Parathyroid adenoma (tissue), 2 donors: ENCODE data around the gene ZFP28.
A peak's percentile ranks its signal among the peaks of the same experiment; 100 is the strongest.

ENCODE experiments used
- H2AFZ ChIP-seq: fragments of 300-600 bp; sonication (generic); one replicate; pipeline ENCODE4 v1.7.0; 2017; ENCODE audit warnings: antibody characterized with exemption, mild to moderate bottlenecking
- H3K27ac ChIP-seq: fragments of 300-600 bp; sonication (generic); one replicate; pipeline ENCODE4 v1.7.0; 2017
- H3K27me3 ChIP-seq: fragments of 300-600 bp; sonication (generic); one replicate; pipeline ENCODE4 v1.7.0; 2017; ENCODE audit warnings: low read length; ENCODE audit not compliant: control insufficient read depth, insufficient read depth
- H3K36me3 ChIP-seq: fragments of 300-600 bp; sonication (generic); one replicate; pipeline ENCODE4 v1.7.0; 2017; ENCODE audit warnings: low read length; ENCODE audit not compliant: control insufficient read depth, insufficient read depth
- H3K4me1 ChIP-seq: fragments of 300-600 bp; sonication (generic); one replicate; pipeline ENCODE4 v1.7.0; 2017; ENCODE audit warnings: control low read depth
- H3K4me2 ChIP-seq: fragments of 300-600 bp; sonication (generic); one replicate; pipeline ENCODE4 v1.7.0; 2017; ENCODE audit warnings: low read length
- H3K4me3 ChIP-seq: fragments of 300-600 bp; sonication (generic); one replicate; pipeline ENCODE4 v1.7.0; 2017; ENCODE audit warnings: low read depth, low read length
- H3K79me2 ChIP-seq: fragments of 300-600 bp; sonication (generic); one replicate; pipeline ENCODE4 v1.7.0; 2017; ENCODE audit warnings: control low read depth
- H3K9ac ChIP-seq: fragments of 300-600 bp; sonication (generic); one replicate; pipeline ENCODE4 v1.7.0; 2017; ENCODE audit warnings: mild to moderate bottlenecking
- H3K9me3 ChIP-seq: fragments of 300-600 bp; sonication (generic); one replicate; pipeline ENCODE4 v1.7.0; 2017; ENCODE audit warnings: low read length; ENCODE audit not compliant: control insufficient read depth
- CTCF ChIP-seq: fragments of 300-600 bp; sonication (generic); IDR thresholded peaks from one replicate; pipeline ENCODE4 v1.7.0; 2017; ENCODE audit warnings: antibody characterized with exemption, mild to moderate bottlenecking
- donor health status: primary hyperparathyroidism.

ZFP28 gene

GRCh38 chr19:56538761-56539263 is at the start of gene ZFP28:
TSS of gene ZFP28 (plus strand) at chr19:56538948. CDS start at chr19:56539019, 71 bp downstream.
- no peaks in the 10 kb centered on the region for H3K36me3 ChIP-seq
- H3K9ac ChIP-seq = no peak within 1 kb of the TSS
- peak within 1 kb of the TSS; percentile 92 for H3K4me2 ChIP-seq
- H3K27ac ChIP-seq = peak within 1 kb of the TSS; percentile 83
- no peak for TF ChIP-seq CTCF
- H3K4me3 ChIP-seq = peak within 1 kb of the TSS; percentile 98
- H3K4me1 ChIP-seq = no peaks in the 10 kb centered on the region
- peak within 1 kb of the TSS; percentile 93 for H2AFZ ChIP-seq
- no peaks in the 10 kb centered on the region for H3K9me3 ChIP-seq
- H3K27me3 ChIP-seq = no peaks in the 10 kb centered on the region
- H3K79me2 ChIP-seq = no peaks in the 10 kb centered on the region

- Histone ChIP-seq H3K4me3 (no peak overlapping the region), H2AFZ (no peak overlapping the region), H3K9me3 (no peaks in the 10 kb centered on the region), H3K79me2 (no peaks in the 10 kb centered on the region), H3K4me2 (no peak overlapping the region), H3K27ac (no peak overlapping the region), H3K27me3 (no peaks in the 10 kb centered on the region), H3K4me1 (no peaks in the 10 kb centered on the region), H3K36me3 (no peaks in the 10 kb centered on the region), H3K9ac (no peak overlapping the region)
- no peak for TF ChIP-seq CTCF
Measured at GRCh38 chr19:56491399-56491798, 47.3 kb upstream of the ZFP28 start.

GRCh38 chr19:56504581-56504980 is 34.2 kb upstream of the ZFP28 start:
- Histone ChIP-seq H3K36me3 (no peaks in the 10 kb centered on the region), H3K9ac (no peak overlapping the region), H3K4me1 (peaks cover 4% of the 10 kb centered on the region), H2AFZ (no peak overlapping the region), H3K4me2 (no peak overlapping the region), H3K79me2 (no peaks in the 10 kb centered on the region), H3K27ac (no peak overlapping the region), H3K27me3 (no peaks in the 10 kb centered on the region), H3K9me3 (no peaks in the 10 kb centered on the region), H3K4me3 (no peak overlapping the region)
- TF ChIP-seq CTCF = no peak

GRCh38 chr19:56507446-56508289 is 31.1 kb upstream of the ZFP28 start, which contains the start of gene ZNF471:
TSS of gene ZNF471 (plus strand) at chr19:56507855. CDS start at chr19:56511572, 3,717 bp downstream.
- peak within 1 kb of the TSS; percentile 89 for H2AFZ ChIP-seq
- H3K36me3 ChIP-seq = no peaks in the 10 kb centered on the region
- H3K27me3 ChIP-seq = no peaks in the 10 kb centered on the region
- peaks cover 4% of the 10 kb centered on the region for H3K4me1 ChIP-seq
- H3K9ac ChIP-seq = peak within 1 kb of the TSS; percentile 59
- H3K9me3 ChIP-seq = no peaks in the 10 kb centered on the region
- no peak for TF ChIP-seq CTCF
- peak within 1 kb of the TSS; percentile 93 for H3K27ac ChIP-seq
- H3K4me2 ChIP-seq = peak within 1 kb of the TSS; percentile 98
- no peaks in the 10 kb centered on the region for H3K79me2 ChIP-seq
- peak within 1 kb of the TSS; percentile 90 for H3K4me3 ChIP-seq
